Adrenal gland (tissue), 5 donors: ENCODE measurements around the gene ZBTB44.

ENCODE experiments used
- CTCF ChIP-seq, 6 experiments: fragments of 450-650 bp in 4 of 6; fragments of 200-600 bp in 2 of 6; sonication (generic) in 1 of 6; IDR thresholded peaks; 1 replicate in 5 of 6; 2 replicates in 1 of 6; pipeline versions ENCODE4 v1.5.1 to v1.8.0; 2016 to 2021; ENCODE audit warnings: antibody characterized with exemption in 6 of 6, mild to moderate bottlenecking in 2 of 6, moderate library complexity in 1 of 6
- POLR2A ChIP-seq, 2 donors: fragments of 450-650 bp; IDR thresholded peaks; one replicate each; pipeline ENCODE4 v1.6.1; 2017; ENCODE audit warnings: antibody characterized with exemption in 2 of 2, mild to moderate bottlenecking in 2 of 2, moderate library complexity in 1 of 2
- donor health status: DM: no; HTN: no; CAD: no.

GRCh38 chr11:130213143-130213978 is 101.4 kb downstream of the ZBTB44 start:
- TF ChIP-seq CTCF (IDR thresholded peaks at IDR 0.05) (peak; percentile 83 to 99 (median 92)), POLR2A (IDR thresholded peaks at IDR 0.05) (no peak)
